A172 (cell line): ENCODE data around the gene AQP9. TPM values are rescaled to one million over a fixed set of nuclear protein-coding genes. Genes with fewer than 3 reads are reported as not detected.

ENCODE experiments used
- DNase-seq: peaks from one replicate; pipeline ENCODE4 v3.0.0-alpha.2; 2015; ENCODE audit warnings: low spot score
- total RNA-seq: library from RNA; depleted of rRNA; stranded (reverse); fragments of >200 nt; shearing (Covaris generic); gene quantifications from 2 replicates; pipeline ENCODE4 v1.2.3, GENCODE V29; 2014; rRNA removed

The AQP9 gene
- total RNA-seq, 1 experiment from 2014 or later = not detected

- DNase-seq = peak; percentile 63
Observed at GRCh38 chr15:58227706-58228543, 89.7 kb downstream of the AQP9 start.

GRCh38 chr15:58228718-58229117 lies 90.5 kb downstream of the AQP9 start:
- DNase-seq = no peak

GRCh38 chr15:58229297-58229768 lies 91.2 kb downstream of the AQP9 start:
- no peak for DNase-seq

- DNase-seq = no peak
Observed at GRCh38 chr15:58232281-58233065, 94.3 kb downstream of the AQP9 start.

GRCh38 chr15:58233341-58233740 lies 95.2 kb downstream of the AQP9 start:
- no peak for DNase-seq

Other genes starting within 250 kb of the AQP9 start
- gene ALDH1A2, start 72.7 kb upstream of the AQP9 start, total RNA-seq = not detected in 2 replicates